Upper lobe of right lung (tissue), 1 donor: ENCODE measurements around the gene CD8B2. TPM values are rescaled to one million over a fixed set of nuclear protein-coding genes. Genes with fewer than 3 reads are reported as not detected.
A peak's percentile ranks its signal among the peaks of the same experiment; 100 is the strongest.
"Not testable (repeated sequence)": the region's sequence is repeated elsewhere in the genome, so short reads cannot be mapped to it uniquely, and the experiment has no call there.

Source experiments
- ATAC-seq: fragments of 200-7000 bp; cut with Tn5 transposase; one replicate; pipeline ENCODE4 v1.9.1; 2020; ENCODE audit warnings: mild to moderate bottlenecking, moderate library complexity
- DNase-seq: peaks from one replicate; pipeline ENCODE4 v3.0.0-alpha.2; 2020
- H3K27ac ChIP-seq: fragments of 200-600 bp; one replicate; pipeline ENCODE4 v1.8.0; 2022
- H3K27me3 ChIP-seq: fragments of 200-600 bp; one replicate; pipeline ENCODE4 v1.8.0; 2022; ENCODE audit warnings: mild to moderate bottlenecking
- H3K36me3 ChIP-seq: fragments of 200-600 bp; one replicate; pipeline ENCODE4 v1.8.0; 2022
- H3K4me1 ChIP-seq: fragments of 200-600 bp; one replicate; pipeline ENCODE4 v1.8.0; 2022
- H3K4me3 ChIP-seq: fragments of 200-600 bp; one replicate; pipeline ENCODE4 v1.8.0; 2022; ENCODE audit warnings: mild to moderate bottlenecking
- H3K9me3 ChIP-seq: fragments of 200-600 bp; one replicate; pipeline ENCODE4 v1.8.0; 2022
- intact Hi-C: fragments of 100-400 bp; cut with DNase I; formaldehyde crosslinking; loops from one replicate; pipeline ENCODE4 v1.11.0; 2022
- total RNA-seq: library from RNA; stranded (reverse); fragmentation: NEBNext Ultra II Directional; extraction: Animal tissue kit (Norgen Biotek cat#: 25700); gene quantifications from one replicate; pipeline ENCODE4 v1.2.1, GENCODE V29; 2021
- TF ChIP-seq, protein P1 (sequence below): fragments of 200-600 bp; IDR thresholded peaks from one replicate; pipeline ENCODE4 v1.8.0; 2022; ENCODE audit warnings: antibody characterized with exemption
- donor health status: DM: no; HTN: yes; CAD: no; lungs with severe emphysema.

Gene CD8B2
- total RNA-seq, 1 donor from 2014 or later = not detected

GRCh38 chr2:106554411-106554810 lies 67.2 kb downstream of the CD8B2 start:
- no peaks in the 10 kb centered on the region for H3K27me3 ChIP-seq
- H3K4me3 ChIP-seq = no peak overlapping the region
- no peaks in the 10 kb centered on the region for H3K36me3 ChIP-seq
- intact Hi-C loops = no loop called here
- ATAC-seq (no peak), DNase-seq (no peak)
- H3K9me3 ChIP-seq = no peaks in the 10 kb centered on the region
- H3K4me1 ChIP-seq = no peaks in the 10 kb centered on the region
- TF ChIP-seq, protein P1, sequence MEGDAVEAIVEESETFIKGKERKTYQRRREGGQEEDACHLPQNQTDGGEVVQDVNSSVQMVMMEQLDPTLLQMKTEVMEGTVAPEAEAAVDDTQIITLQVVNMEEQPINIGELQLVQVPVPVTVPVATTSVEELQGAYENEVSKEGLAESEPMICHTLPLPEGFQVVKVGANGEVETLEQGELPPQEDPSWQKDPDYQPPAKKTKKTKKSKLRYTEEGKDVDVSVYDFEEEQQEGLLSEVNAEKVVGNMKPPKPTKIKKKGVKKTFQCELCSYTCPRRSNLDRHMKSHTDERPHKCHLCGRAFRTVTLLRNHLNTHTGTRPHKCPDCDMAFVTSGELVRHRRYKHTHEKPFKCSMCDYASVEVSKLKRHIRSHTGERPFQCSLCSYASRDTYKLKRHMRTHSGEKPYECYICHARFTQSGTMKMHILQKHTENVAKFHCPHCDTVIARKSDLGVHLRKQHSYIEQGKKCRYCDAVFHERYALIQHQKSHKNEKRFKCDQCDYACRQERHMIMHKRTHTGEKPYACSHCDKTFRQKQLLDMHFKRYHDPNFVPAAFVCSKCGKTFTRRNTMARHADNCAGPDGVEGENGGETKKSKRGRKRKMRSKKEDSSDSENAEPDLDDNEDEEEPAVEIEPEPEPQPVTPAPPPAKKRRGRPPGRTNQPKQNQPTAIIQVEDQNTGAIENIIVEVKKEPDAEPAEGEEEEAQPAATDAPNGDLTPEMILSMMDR = no peak
- no peak overlapping the region for H3K27ac ChIP-seq

DNA sequence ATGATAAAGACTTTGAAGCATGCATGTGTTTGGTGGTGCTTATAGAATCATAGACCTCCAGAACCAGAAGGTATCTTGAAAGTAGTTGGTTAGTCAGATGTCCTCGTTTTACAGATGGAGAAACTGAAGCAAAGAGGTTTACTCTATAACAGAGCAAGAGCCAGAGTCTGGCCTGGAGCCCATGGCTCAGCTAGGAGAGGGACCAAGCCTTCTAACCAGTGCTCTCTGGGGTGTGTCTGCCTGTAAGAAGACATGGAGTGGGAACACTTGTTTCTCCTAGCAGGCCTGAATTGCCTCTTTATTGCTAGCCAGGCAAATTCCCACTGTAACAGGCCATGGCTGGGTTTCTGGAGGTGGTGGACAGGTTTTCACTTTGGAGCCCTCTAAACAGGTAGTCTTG lies 67.9 kb downstream of the CD8B2 start:
- no peak for ATAC-seq
- DNase-seq = no peak
- no peaks in the 10 kb centered on the region for H3K9me3 ChIP-seq
- H3K4me3 ChIP-seq = no peak overlapping the region
- intact Hi-C loops = no loop called here
- no peak overlapping the region for H3K27ac ChIP-seq
- no peaks in the 10 kb centered on the region for H3K4me1 ChIP-seq
- H3K36me3 ChIP-seq = no peaks in the 10 kb centered on the region
- no peaks in the 10 kb centered on the region for H3K27me3 ChIP-seq
- TF ChIP-seq, protein P1 = no peak

GRCh38 chr2:106559786-106560185 lies 72.6 kb downstream of the CD8B2 start:
- intact Hi-C loops, H3K4me1 ChIP-seq, H3K36me3 ChIP-seq, H3K27me3 ChIP-seq, H3K27ac ChIP-seq, H3K4me3 ChIP-seq, DNase-seq, H3K9me3 ChIP-seq, ATAC-seq: not testable (repeated sequence)

- DNase-seq (no peak), ATAC-seq (no peak)
- Histone ChIP-seq H3K27ac (no peak overlapping the region), H3K36me3 (no peaks in the 10 kb centered on the region), H3K4me1 (peaks cover 7% of the 10 kb centered on the region), H3K27me3 (no peaks in the 10 kb centered on the region), H3K9me3 (no peaks in the 10 kb centered on the region), H3K4me3 (no peak overlapping the region)
- intact Hi-C loops = no loop called here
- TF ChIP-seq, protein P1 = no peak
These were observed 73.6 kb downstream of the CD8B2 start for GRCh38 chr2:106560773-106561172.

- DNase-seq = no peak
- H3K4me1 ChIP-seq = peaks cover 7% of the 10 kb centered on the region
- H3K9me3 ChIP-seq = no peaks in the 10 kb centered on the region
- no peak overlapping the region for H3K27ac ChIP-seq
- TF ChIP-seq, protein P1 = no peak
- intact Hi-C loops = no loop called here
- peak; percentile 36 for ATAC-seq
- H3K27me3 ChIP-seq = no peaks in the 10 kb centered on the region
- no peaks in the 10 kb centered on the region for H3K36me3 ChIP-seq
- H3K4me3 ChIP-seq = no peak overlapping the region
These were observed 74.2 kb downstream of the CD8B2 start for GRCh38 chr2:106561356-106561755.

DNA sequence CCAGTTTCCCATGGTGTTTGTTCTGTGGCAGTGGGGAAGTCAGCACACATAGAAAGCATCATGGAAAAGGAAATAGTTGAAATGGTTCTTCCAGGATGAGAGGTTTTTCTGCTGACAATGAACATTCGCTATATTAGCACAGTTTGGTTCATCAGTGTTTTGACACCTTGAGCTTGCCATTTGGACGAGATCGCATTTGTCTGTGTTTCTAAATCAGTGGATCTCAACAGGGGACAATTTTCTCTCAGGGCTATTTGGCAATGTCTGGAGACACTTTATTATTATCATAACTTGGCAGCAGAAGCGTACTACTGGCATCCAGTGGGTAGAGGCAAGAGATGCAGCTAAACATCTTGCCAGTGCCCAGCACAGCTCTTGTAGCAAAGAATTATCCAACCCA lies 74.6 kb downstream of the CD8B2 start:
- Histone ChIP-seq H3K27me3 (no peaks in the 10 kb centered on the region), H3K4me3 (no peak overlapping the region), H3K27ac (no peak overlapping the region), H3K36me3 (no peaks in the 10 kb centered on the region), H3K4me1 (peaks cover 7% of the 10 kb centered on the region), H3K9me3 (no peaks in the 10 kb centered on the region)
- DNase-seq (no peak), ATAC-seq (no peak)
- TF ChIP-seq, protein P1 = no peak
- intact Hi-C loops = no loop called here
